Caco-2 (cell line): ENCODE results near the gene COL17A1. TPM values are rescaled to one million over a fixed set of nuclear protein-coding genes. Genes with fewer than 3 reads are reported as not detected.

Source experiments
- BruUV-seq: library from RNA; stranded (reverse); fragments of 400-500 nt; replicated peaks from 2 replicates; lab custom pipeline; 2021; lab: Mats Ljungman, UMichigan
- CTCF ChIA-PET: fragments of 300-600 bp; sonication (Branson Sonifier 250); formaldehyde crosslinking; loops from one replicate; lab custom pipeline; 2022; ENCODE audit warnings: antibody characterized with exemption; lab: Charles Lee
- POLR2A ChIA-PET: fragments of 300-600 bp; sonication (Branson Sonifier 250); formaldehyde crosslinking; loops from one replicate; lab custom pipeline; 2022; ENCODE audit warnings: antibody characterized with exemption; lab: Charles Lee
- DNase-seq, 2 experiments: peaks; one replicate each; pipeline versions ENCODE4 v3.0.0 to v3.0.0-alpha.2; 2020 to 2022
- H3K27me3 ChIP-seq: replicated peaks from 2 replicates; pipeline ENCODE4 v1.6.0; 2011; ENCODE audit warnings: low read length; ENCODE audit not compliant: control insufficient read depth, insufficient read depth
- H3K36me3 ChIP-seq: 2 replicates; pipeline ENCODE4 v1.5.1; 2011; ENCODE audit warnings: low read length; ENCODE audit not compliant: control insufficient read depth, insufficient read depth
- H3K4me1 ChIP-seq: fragments of 250-450 bp; sonication (Bioruptor Pico); 2 replicates; pipeline ENCODE4 v1.5.1; 2020; ENCODE audit warnings: mild to moderate bottlenecking
- H3K4me3 ChIP-seq: 2 replicates; pipeline ENCODE4 v1.5.1; 2011; ENCODE audit warnings: low read depth, mild to moderate bottlenecking, control low read depth, low read length
- H3K9me3 ChIP-seq: fragments of 250-450 bp; sonication (Bioruptor Pico); 2 replicates; pipeline ENCODE4 v1.5.1; 2020; ENCODE audit warnings: mild to moderate bottlenecking, moderate library complexity
- H3K27ac Mint-ChIP-seq: one replicate; pipeline ENCODE4 v1.8.0; 2022; ENCODE audit warnings: mixed read lengths; ENCODE audit not compliant: unreplicated experiment
- H3K27me3 Mint-ChIP-seq: one replicate; pipeline ENCODE4 v1.8.0; 2022; ENCODE audit warnings: mixed read lengths; ENCODE audit not compliant: insufficient read depth, unreplicated experiment
- H3K36me3 Mint-ChIP-seq: one replicate; pipeline ENCODE4 v1.8.0; 2022; ENCODE audit warnings: mild to moderate bottlenecking, mixed read lengths; ENCODE audit not compliant: insufficient read depth, unreplicated experiment
- H3K4me1 Mint-ChIP-seq: one replicate; pipeline ENCODE4 v1.8.0; 2022; ENCODE audit warnings: low read depth, mixed read lengths; ENCODE audit not compliant: unreplicated experiment
- H3K4me3 Mint-ChIP-seq: one replicate; pipeline ENCODE4 v1.8.0; 2022; ENCODE audit warnings: mild to moderate bottlenecking, moderate library complexity, mixed read lengths; ENCODE audit not compliant: unreplicated experiment
- H3K9me3 Mint-ChIP-seq: one replicate; pipeline ENCODE4 v1.8.0; 2022; ENCODE audit warnings: mixed read lengths; ENCODE audit not compliant: unreplicated experiment
- intact Hi-C: fragments of 100-400 bp; cut with micrococcal nuclease; formaldehyde crosslinking; loops from one replicate; pipeline ENCODE4 v1.10.0; 2022; ENCODE audit not compliant: unreplicated experiment
- total RNA-seq: library from RNA; stranded (reverse); gene quantifications from 2 replicates; pipeline ENCODE4 v1.2.3, GENCODE V29; 2022
- TF ChIP-seq, protein P1 (sequence below), 2 experiments: fragments of 200-600 bp in 1 of 2; IDR thresholded peaks; 1 replicate in 1 of 2; 2 replicates in 1 of 2; pipeline versions ENCODE4 v1.5.1 to v1.8.0; 2011 to 2022; ENCODE audit warnings: antibody characterized with exemption in 1 of 2, control low read depth in 1 of 2, inconsistent platforms in 1 of 2, low read depth in 1 of 2, low read length in 1 of 2, mild to moderate bottlenecking in 1 of 2, moderate library complexity in 1 of 2; ENCODE audit not compliant: insufficient read depth in 1 of 2, severe bottlenecking in 1 of 2, unreplicated experiment in 1 of 2

Gene COL17A1
- total RNA-seq, 1 experiment from 2014 or later: 0.45 TPM

DNA sequence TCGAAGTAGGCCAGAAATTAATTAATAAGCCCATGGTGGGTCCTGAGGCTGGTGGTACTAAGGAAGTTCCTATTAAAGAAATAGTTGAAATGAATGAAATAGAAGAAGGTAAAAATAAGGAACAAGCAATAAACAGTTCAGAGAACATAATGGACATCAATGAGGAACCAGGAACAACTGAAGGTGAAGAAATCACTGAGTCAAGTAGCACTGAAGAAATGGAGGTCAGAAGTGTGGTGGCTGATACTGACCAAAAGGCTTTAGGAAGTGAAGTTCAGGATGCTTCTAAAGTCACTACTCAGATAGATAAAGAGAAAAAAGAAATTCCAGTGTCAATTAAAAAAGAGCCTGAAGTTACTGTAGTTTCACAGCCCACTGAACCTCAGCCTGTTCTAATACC is 82.8 kb downstream of the COL17A1 start:
- H3K4me1 Mint-ChIP-seq: no peaks in the 10 kb centered on the region
- no peak overlapping the region for H3K4me3 Mint-ChIP-seq
- no peak overlapping the region for H3K27ac Mint-ChIP-seq
- H3K4me3 ChIP-seq: no peak overlapping the region
- no peaks in the 10 kb centered on the region for H3K9me3 ChIP-seq
- H3K4me1 ChIP-seq: no peaks in the 10 kb centered on the region
- H3K9me3 Mint-ChIP-seq: no peaks in the 10 kb centered on the region
- POLR2A ChIA-PET: no interaction called here
- no peaks in the 10 kb centered on the region; the same call in 1 of the 2 replicates for H3K36me3 ChIP-seq
- H3K36me3 Mint-ChIP-seq: peaks cover 46% of the 10 kb centered on the region
- TF ChIP-seq, protein P1, sequence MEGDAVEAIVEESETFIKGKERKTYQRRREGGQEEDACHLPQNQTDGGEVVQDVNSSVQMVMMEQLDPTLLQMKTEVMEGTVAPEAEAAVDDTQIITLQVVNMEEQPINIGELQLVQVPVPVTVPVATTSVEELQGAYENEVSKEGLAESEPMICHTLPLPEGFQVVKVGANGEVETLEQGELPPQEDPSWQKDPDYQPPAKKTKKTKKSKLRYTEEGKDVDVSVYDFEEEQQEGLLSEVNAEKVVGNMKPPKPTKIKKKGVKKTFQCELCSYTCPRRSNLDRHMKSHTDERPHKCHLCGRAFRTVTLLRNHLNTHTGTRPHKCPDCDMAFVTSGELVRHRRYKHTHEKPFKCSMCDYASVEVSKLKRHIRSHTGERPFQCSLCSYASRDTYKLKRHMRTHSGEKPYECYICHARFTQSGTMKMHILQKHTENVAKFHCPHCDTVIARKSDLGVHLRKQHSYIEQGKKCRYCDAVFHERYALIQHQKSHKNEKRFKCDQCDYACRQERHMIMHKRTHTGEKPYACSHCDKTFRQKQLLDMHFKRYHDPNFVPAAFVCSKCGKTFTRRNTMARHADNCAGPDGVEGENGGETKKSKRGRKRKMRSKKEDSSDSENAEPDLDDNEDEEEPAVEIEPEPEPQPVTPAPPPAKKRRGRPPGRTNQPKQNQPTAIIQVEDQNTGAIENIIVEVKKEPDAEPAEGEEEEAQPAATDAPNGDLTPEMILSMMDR (IDR thresholded peaks at IDR 0.05; ENCODE audit: insufficient read depth in 1 of 2, low read depth in 1 of 2, low read length in 1 of 2, severe bottlenecking in 1 of 2, unreplicated experiment in 1 of 2): no peak
- BruUV-seq: no TSS peak
- H3K27me3 ChIP-seq: no peaks in the 10 kb centered on the region
- CTCF ChIA-PET: no interaction called here
- intact Hi-C loops: no loop called here
- no peak for DNase-seq
- H3K27me3 Mint-ChIP-seq: no peaks in the 10 kb centered on the region

DNA sequence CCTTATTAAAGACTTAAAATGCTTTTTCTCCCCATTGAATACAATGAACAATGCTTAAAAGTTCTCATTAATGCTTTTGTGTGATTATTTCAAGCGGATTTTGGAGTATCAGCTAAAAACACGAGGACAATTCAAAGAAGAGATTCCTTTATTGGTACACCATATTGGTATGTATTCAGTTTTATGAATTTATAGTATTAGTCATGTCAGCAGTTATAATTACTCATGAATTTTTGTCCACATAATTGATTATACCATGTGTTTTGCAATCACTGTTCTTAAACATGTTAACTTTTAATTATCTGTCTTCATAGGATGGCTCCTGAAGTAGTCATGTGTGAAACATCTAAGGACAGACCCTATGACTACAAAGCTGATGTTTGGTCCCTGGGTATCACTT is 86.9 kb downstream of the COL17A1 start:
- intact Hi-C loops: no loop called here
- no peaks in the 10 kb centered on the region for H3K9me3 ChIP-seq
- Mint-ChIP-seq H3K27ac (no peak overlapping the region), H3K27me3 (no peaks in the 10 kb centered on the region), H3K9me3 (no peaks in the 10 kb centered on the region), H3K4me3 (no peak overlapping the region), H3K4me1 (no peaks in the 10 kb centered on the region), H3K36me3 (peaks cover 39% of the 10 kb centered on the region)
- DNase-seq: no peak
- no peaks in the 10 kb centered on the region; the same call in 1 of the 2 replicates for H3K36me3 ChIP-seq
- ChIA-PET POLR2A (no interaction called here), CTCF (no interaction called here)
- BruUV-seq: no TSS peak
- H3K4me1 ChIP-seq: no peaks in the 10 kb centered on the region
- H3K27me3 ChIP-seq: no peaks in the 10 kb centered on the region
- no peak overlapping the region for H3K4me3 ChIP-seq
- TF ChIP-seq, protein P1 (IDR thresholded peaks at IDR 0.05; ENCODE audit: insufficient read depth in 1 of 2, low read depth in 1 of 2, low read length in 1 of 2, severe bottlenecking in 1 of 2, unreplicated experiment in 1 of 2): no peak

DNA sequence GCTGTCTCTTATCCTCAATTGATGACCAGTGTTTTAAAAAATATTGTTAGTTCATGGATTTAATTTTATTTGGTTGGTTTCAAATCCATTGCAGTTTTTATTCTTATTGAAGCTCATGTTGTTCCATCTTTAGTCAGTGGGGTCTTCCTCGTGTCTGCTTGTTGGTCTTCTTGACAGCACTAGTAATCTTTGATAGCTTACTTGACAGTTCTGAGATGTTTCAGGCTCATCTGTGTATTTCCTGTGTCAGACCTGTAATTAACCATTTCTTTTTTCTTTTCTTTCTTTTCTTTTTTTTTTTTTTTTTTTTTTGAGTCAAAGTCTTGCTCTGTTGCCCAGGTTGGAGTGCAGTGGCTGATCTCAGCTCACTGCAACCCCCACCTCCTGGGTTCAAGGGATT is 90.5 kb downstream of the COL17A1 start:
- POLR2A ChIA-PET: no interaction called here
- intact Hi-C loops: no loop called here
- H3K9me3 ChIP-seq: no peaks in the 10 kb centered on the region
- Mint-ChIP-seq H3K4me3 (no peak overlapping the region), H3K4me1 (peaks cover 2% of the 10 kb centered on the region), H3K36me3 (peaks cover 33% of the 10 kb centered on the region), H3K27ac (no peak overlapping the region), H3K9me3 (no peaks in the 10 kb centered on the region), H3K27me3 (no peaks in the 10 kb centered on the region)
- H3K36me3 ChIP-seq: no peaks in the 10 kb centered on the region
- H3K27me3 ChIP-seq: no peaks in the 10 kb centered on the region
- CTCF ChIA-PET: interaction anchor here (0.7 kb wide), 1 partner anchor 93 kb away, joined by 3 read pairs; no protein-coding TSS in a partner anchor
- BruUV-seq: no TSS peak
- H3K4me1 ChIP-seq: no peaks in the 10 kb centered on the region
- no peak for DNase-seq
- H3K4me3 ChIP-seq: no peak overlapping the region
- TF ChIP-seq, protein P1 (IDR thresholded peaks at IDR 0.05; ENCODE audit: insufficient read depth in 1 of 2, low read depth in 1 of 2, low read length in 1 of 2, severe bottlenecking in 1 of 2, unreplicated experiment in 1 of 2): no peak
